ENCODE data around the gene NUP93. TPM values are rescaled to one million over a fixed set of nuclear protein-coding genes. Genes with fewer than 3 reads are reported as not detected.

NUP93 gene
- total RNA-seq, 1 donor from 2014 or later = 57.2 TPM

GRCh38 chr16:56892705-56893104 is 162.8 kb downstream of the NUP93 start:
- Histone ChIP-seq H3K27ac (no peak overlapping the region), H3K27me3 (no peaks in the 10 kb centered on the region), H3K4me1 (no peaks in the 10 kb centered on the region), H3K36me3 (no peaks in the 10 kb centered on the region), H3K4me3 (no peak overlapping the region), H3K9me3 (no peaks in the 10 kb centered on the region)
- no peak for DNase-seq
- intact Hi-C loops (cut with DNase I) = no loop called here
- TF ChIP-seq CTCF (IDR thresholded peaks at IDR 0.05) = no peak
- ATAC-seq = no peak

GRCh38 chr16:56894331-56894917 is 164.5 kb downstream of the NUP93 start:
- H3K27ac ChIP-seq = no peak overlapping the region
- no peak for DNase-seq
- H3K36me3 ChIP-seq = no peaks in the 10 kb centered on the region
- H3K9me3 ChIP-seq = no peaks in the 10 kb centered on the region
- H3K4me3 ChIP-seq = no peak overlapping the region
- no peak for ATAC-seq
- H3K4me1 ChIP-seq = no peaks in the 10 kb centered on the region
- TF ChIP-seq CTCF (IDR thresholded peaks at IDR 0.05) = no peak
- no peaks in the 10 kb centered on the region for H3K27me3 ChIP-seq
- intact Hi-C loops (cut with DNase I) = no loop called here

GRCh38 chr16:56895813-56896212 is 165.9 kb downstream of the NUP93 start:
- Histone ChIP-seq H3K9me3 (no peaks in the 10 kb centered on the region), H3K4me1 (no peaks in the 10 kb centered on the region), H3K4me3 (no peak overlapping the region), H3K36me3 (no peaks in the 10 kb centered on the region), H3K27me3 (no peaks in the 10 kb centered on the region), H3K27ac (no peak overlapping the region)
- ATAC-seq (no peak), DNase-seq (no peak)
- TF ChIP-seq CTCF (IDR thresholded peaks at IDR 0.05) = no peak
- intact Hi-C loops (cut with DNase I) = no loop called here

- TF ChIP-seq CTCF (IDR thresholded peaks at IDR 0.05) = no peak
- H3K9me3 ChIP-seq = no peaks in the 10 kb centered on the region
- no peak overlapping the region for H3K4me3 ChIP-seq
- intact Hi-C loops (cut with DNase I) = no loop called here
- H3K4me1 ChIP-seq = no peaks in the 10 kb centered on the region
- H3K27me3 ChIP-seq = no peaks in the 10 kb centered on the region
- no peaks in the 10 kb centered on the region for H3K36me3 ChIP-seq
- no peak for ATAC-seq
- H3K27ac ChIP-seq = no peak overlapping the region
- DNase-seq = no peak
Observed at GRCh38 chr16:56896244-56896643, 166.3 kb downstream of the NUP93 start.

- Histone ChIP-seq H3K27ac (no peak overlapping the region), H3K9me3 (no peaks in the 10 kb centered on the region), H3K36me3 (no peaks in the 10 kb centered on the region), H3K4me1 (no peaks in the 10 kb centered on the region), H3K27me3 (no peaks in the 10 kb centered on the region), H3K4me3 (no peak overlapping the region)
- no peak for DNase-seq
- no peak for TF ChIP-seq CTCF (IDR thresholded peaks at IDR 0.05)
- no peak for ATAC-seq
- intact Hi-C loops (cut with DNase I) = no loop called here
Observed at GRCh38 chr16:56897026-56897799, 167.3 kb downstream of the NUP93 start.

All from upper lobe of right lung (tissue), 1 donor.